Pons (tissue), 1 donor: ENCODE measurements around the gene FBXO41.
A peak's percentile ranks its signal among the peaks of the same experiment; 100 is the strongest.
"Not testable (repeated sequence)": the region's sequence is repeated elsewhere in the genome, so short reads cannot be mapped to it uniquely, and the experiment has no call there.

Source experiments
- DNase-seq: peaks from one replicate; pipeline ENCODE4 v3.0.0-alpha.2; 2016; ENCODE audit warnings: low spot score

Gene FBXO41

DNA sequence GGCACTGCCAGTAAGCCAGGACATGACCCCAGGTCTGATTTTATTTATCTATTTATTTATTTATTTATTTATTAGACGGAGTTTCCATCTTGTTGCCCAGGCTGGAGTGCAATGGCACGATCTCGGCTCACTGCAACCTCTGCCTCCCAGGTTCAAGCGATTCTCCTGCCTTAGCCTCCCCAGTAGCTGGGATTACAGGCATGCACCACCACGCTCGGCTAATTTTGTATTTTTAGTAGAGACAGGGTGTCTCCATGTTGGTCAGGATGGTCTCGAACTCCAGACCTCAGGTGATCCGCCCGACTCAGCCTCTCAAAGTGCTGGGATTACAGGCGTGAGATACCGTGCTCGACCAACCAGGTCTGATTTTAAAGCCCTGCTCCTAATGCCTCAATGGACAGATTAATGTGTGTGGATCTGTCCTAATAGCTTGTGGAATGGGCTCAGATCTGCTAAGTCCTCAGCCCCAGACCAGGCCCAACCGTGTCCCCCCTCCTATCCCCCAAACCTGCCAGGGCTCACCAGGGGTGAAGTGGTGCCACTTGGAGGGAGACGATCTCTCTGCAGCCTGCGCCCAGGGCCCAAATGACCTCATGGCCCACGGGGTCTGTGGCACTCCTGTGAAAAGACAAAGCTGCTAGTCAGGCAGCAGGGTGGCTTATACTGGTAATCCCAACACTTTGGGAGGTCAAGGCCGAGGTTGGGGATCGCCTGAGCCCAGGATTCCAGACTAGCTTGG lies 21.4 kb downstream of the FBXO41 start:
- not testable (repeated sequence) for DNase-seq

- no peak for DNase-seq
These were observed 22.1 kb downstream of the FBXO41 start for GRCh38 chr2:73262108-73262651.

DNA sequence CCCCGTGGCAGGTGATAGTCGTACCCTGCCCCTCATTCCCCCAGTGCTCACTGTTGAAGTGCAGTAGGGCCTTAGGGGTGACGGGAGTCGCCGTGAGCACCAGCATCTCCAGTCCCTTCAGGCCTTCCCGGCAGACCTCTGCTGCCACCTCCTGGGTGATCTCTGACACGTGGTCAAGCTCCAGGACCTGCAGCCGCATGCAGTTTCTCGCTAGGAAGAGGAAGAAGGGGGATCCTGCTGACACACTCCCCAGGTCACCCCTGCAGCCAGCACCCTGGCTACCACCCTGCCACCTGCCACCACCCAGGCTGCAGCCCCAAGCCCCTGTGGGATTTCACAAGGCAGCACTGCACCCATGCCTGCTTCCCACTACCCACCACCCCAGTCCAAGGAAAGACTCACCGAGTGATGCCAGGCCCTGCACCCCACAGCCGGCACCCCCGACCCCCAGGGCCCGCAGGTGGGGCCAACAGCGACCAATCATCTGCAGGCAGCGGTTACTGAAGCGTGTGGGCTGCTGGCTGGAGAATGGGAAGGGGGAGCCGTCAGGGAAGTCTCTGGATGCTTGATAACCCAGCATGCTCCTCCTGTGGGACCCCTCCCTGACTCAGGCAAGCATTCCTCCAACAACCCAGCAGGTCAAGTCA lies 23.8 kb downstream of the FBXO41 start:
- peak; percentile 22 for DNase-seq

DNA sequence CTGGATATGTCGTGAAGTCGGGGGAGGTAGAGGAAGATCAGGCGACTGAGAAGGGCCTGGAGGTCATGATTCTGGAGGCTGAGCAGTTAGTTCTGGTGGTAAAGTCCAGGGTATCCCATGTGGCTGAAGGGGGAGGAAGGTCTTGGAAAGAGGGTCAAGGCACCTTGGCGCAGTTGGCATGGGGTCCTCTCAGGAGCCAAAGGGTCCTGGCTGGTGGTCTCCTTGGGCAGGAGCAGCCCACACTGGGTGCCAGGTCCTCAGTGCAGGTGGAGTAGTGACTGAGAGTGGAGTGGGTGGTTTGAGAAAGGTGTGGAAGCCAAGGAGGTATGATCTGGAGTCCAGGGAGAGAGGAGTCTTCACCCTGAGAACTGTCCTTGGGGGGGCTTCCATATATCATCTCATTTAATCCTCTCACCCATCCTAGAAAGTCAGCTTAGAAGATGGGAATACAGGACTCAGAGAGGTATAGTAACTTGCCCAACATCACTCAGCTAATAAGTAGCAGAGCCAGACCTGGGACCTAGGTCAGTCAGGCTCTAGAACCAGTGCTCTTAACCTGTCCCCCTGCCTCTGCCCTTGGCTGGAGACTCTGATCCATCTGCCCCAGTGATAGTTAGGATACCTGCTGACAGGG lies 24.5 kb downstream of the FBXO41 start:
- no peak for DNase-seq

- DNase-seq, result no peak
These were observed 25.0 kb downstream of the FBXO41 start for GRCh38 chr2:73259276-73259675.

GRCh38 chr2:73258913-73259215 lies 25.4 kb downstream of the FBXO41 start:
- DNase-seq, result no peak

- DNase-seq, result no peak
These were observed 25.9 kb downstream of the FBXO41 start for GRCh38 chr2:73258186-73258912.

GRCh38 chr2:73257425-73258125 lies 26.7 kb downstream of the FBXO41 start:
- DNase-seq, result no peak

- no peak for DNase-seq
These were observed 27.3 kb downstream of the FBXO41 start for GRCh38 chr2:73257021-73257420.

GRCh38 chr2:73256618-73256922 lies 27.7 kb downstream of the FBXO41 start:
- no peak for DNase-seq

DNA sequence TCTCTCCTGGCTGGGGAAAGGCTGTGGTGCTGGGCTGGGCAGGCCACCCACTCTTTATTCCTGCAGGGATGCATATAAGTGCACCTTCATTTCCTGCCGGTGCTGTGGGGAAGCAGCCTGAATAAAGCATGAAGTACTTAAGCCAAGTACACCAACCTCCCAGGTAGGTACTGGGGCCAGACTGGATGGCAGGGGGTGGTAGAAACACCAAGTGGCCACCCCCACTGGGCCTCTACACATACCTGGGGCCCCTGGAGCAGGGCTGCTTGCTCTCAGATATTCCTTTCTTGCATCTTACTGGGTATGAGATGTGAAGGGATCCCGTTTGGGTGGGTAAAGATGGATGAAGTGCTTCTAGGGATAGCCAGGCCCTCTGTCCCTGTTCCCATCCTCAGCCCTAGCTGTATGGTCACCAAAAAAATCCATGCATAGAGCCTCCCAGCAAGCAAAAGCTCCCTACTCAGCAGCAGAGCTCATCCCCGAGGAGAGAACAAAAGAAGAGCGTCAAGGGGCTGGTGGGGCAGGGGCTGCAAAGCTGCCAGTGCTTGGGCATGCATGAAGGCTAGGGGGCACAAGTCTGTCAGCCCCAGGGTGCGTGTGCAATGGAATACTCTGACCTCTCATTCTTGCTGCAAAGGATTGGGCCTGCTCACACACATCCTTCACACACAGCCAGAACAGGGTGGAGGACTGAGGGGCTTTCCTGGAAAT lies 28.2 kb downstream of the FBXO41 start:
- DNase-seq, result no peak

DNA sequence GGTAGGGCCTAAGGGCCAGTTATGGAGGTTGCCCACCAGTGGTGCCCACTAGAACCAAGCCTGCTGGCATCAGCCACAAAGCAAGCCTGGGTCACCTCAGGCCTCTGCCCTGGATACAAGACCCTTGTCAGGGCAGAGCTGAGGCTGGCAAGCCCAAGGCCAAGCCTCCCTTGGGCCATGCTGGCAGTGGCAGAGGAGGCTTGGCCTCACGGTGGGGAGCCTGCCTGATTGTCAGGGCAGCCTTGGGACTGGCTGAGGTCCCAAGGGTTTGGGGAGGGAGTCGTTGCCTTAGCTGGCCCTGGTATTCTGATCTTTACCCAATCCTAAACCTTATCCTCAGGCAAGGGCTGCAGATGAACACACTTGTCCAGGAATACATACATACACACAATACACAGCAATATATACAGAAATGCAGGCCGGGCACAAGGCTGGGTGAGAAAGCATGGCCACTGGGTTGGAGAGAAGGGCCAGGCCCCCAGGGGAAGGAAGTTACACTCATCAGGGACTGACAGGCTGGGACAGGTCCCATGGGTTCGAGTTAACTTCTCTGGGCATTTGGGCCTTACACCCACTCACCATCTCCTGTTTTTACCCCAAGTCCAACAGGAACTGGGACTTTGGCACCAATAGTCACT lies 29.2 kb downstream of the FBXO41 start:
- no peak for DNase-seq

DNA sequence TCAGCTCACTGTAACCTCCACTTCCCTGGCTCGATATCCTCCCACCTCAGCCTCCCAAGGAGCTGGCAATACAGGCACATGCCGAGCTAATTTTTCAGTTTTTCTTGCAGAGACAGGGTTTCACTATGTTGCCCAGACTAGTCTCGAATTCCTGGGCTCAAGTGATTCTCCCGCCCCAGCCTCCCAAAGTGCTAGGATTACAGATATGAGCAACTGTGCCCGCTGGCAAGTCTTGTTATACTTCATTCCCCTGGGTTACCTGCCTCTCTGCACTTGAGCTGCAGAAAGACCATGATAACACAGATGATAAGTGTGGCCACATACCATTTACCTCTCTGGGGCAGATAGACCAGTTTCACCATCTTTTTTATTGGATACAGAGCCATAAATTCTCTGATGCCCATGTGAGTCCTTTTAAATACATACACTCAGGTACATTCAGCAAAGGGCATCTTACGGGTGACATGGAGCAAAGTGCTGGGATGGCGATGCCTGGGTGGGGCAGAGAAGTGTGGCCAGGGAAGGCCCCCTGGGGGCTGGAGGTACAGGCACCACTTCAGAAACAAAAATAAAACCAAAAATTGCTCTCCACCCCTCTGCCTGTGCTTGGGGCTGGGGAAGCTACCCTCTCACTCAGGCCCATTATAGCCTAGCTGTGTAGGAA lies 29.8 kb downstream of the FBXO41 start:
- DNase-seq, result no peak

- no peak for DNase-seq
These were observed 30.4 kb downstream of the FBXO41 start for GRCh38 chr2:73253901-73254300.

DNA sequence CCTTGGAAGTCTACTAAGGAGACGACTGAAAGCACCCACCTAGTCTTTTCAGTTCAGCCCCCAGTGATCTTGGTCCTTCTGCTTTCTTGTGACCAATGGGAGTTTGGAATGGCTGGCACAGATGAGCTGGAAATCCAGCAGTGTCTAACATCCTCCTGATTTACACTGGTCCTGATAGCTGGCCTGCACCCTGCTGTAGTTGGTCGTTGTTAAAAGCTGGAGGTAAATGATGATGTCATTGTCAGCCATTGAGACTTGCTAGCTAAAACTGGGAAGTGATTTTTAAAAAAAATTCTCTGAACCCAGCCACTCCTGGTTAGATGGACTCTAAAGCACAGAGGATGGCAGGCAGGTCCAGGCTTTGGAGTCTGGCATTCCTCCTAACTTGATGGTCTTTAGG lies 30.9 kb downstream of the FBXO41 start:
- no peak for DNase-seq

DNA sequence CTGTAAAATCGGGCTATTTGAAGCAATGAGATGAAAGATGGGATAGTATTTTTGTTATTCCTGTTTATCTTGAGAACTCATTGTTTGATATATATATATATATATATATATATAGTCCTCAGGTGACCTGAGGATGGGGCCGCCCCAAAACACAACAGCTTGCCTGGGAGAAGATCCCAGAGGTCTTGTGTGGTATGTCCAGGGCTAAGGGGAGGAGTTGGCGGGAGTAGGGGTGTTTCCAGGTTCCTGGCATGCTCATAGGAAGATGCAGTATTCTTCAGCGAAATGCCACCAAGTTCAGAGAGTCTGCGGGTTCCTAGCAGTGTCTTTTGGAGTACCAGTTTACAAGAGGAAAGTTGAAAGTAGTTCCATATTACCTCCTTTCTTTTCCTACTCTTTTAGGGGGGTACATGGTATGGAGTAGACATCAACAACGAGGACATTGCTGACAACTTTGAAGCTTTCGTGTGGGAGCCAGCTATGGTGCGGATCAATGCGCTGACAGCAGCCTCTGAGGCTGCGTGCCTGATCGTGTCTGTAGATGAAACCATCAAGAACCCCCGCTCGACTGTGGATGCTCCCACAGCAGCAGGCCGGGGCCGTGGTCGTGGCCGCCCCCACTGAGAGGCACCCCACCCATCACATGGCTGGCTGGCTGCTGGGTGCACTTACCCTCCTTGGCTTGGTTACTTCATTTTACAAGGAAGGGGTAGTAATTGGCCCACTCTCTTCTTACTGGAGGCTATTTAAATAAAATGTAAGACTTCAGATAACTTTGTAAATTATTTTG lies 31.8 kb downstream of the FBXO41 start:
- DNase-seq, result no peak

GRCh38 chr2:73250872-73251846 lies 33.1 kb downstream of the FBXO41 start:
- DNase-seq, result peak; percentile 37

- DNase-seq, result no peak
These were observed 34.6 kb downstream of the FBXO41 start for GRCh38 chr2:73249636-73250035.
